WTC11 (cell line): ENCODE measurements around the gene CSF1R. TPM values are rescaled to one million over a fixed set of nuclear protein-coding genes. Genes with fewer than 3 reads are reported as not detected.
A peak's percentile ranks its signal among the peaks of the same experiment; 100 is the strongest.
"Not testable (repeated sequence)": the region's sequence is repeated elsewhere in the genome, so short reads cannot be mapped to it uniquely, and the experiment has no call there.

Source experiments
- ATAC-seq: fragments of 200-7000 bp; cut with Tn5 transposase; 2 replicates; pipeline ENCODE4 v1.10.0; 2021; ENCODE audit warnings: mild to moderate bottlenecking, moderate library complexity
- CTCF ChIA-PET: fragments of 300-600 bp; sonication (Branson Sonifier 250); formaldehyde crosslinking; loops from one replicate; lab custom pipeline; 2021; ENCODE audit warnings: antibody characterized with exemption; lab: Charles Lee
- POLR2A ChIA-PET: fragments of 350-600 bp; sonication (Branson Sonifier 250); formaldehyde crosslinking; loops from one replicate; lab custom pipeline; 2021; ENCODE audit warnings: antibody characterized with exemption; lab: Charles Lee
- DNase-seq: peaks from one replicate; pipeline ENCODE4 v3.0.0; 2021; ENCODE audit warnings: low spot score
- H3K27ac Mint-ChIP-seq: 2 replicates; pipeline ENCODE4 v1.8.0; 2021; ENCODE audit warnings: mixed read lengths
- H3K27me3 Mint-ChIP-seq: 2 replicates; pipeline ENCODE4 v1.8.0; 2021; ENCODE audit warnings: low read depth, mild to moderate bottlenecking, moderate library complexity, mixed read lengths
- H3K36me3 Mint-ChIP-seq: 2 replicates; pipeline ENCODE4 v1.8.0; 2021; ENCODE audit warnings: mixed read lengths
- H3K4me1 Mint-ChIP-seq: 2 replicates; pipeline ENCODE4 v1.8.0; 2022; ENCODE audit warnings: mixed read lengths
- H3K4me3 Mint-ChIP-seq: 2 replicates; pipeline ENCODE4 v1.8.0; 2021; ENCODE audit warnings: mild to moderate bottlenecking, moderate library complexity, mixed read lengths
- H3K9me3 Mint-ChIP-seq: 2 replicates; pipeline ENCODE4 v1.8.0; 2021; ENCODE audit warnings: mixed read lengths
- E2F4 ChIP-seq: sonication (generic); formaldehyde crosslinking; IDR thresholded peaks from 2 replicates; pipeline ENCODE4 v1.8.1; 2022; ENCODE audit warnings: low read depth, mild to moderate bottlenecking, moderate library complexity, missing genetic modification reagents, borderline replicate concordance
- ETV6 ChIP-seq: sonication (generic); formaldehyde crosslinking; IDR thresholded peaks from 2 replicates; pipeline ENCODE4 v1.8.1; 2022; ENCODE audit warnings: mild to moderate bottlenecking, missing genetic modification reagents
- FOXJ3 ChIP-seq: sonication (generic); formaldehyde crosslinking; IDR thresholded peaks from 2 replicates; pipeline ENCODE4 v1.9.0; 2021; ENCODE audit warnings: missing genetic modification reagents, mild to moderate bottlenecking, borderline replicate concordance
- MAX ChIP-seq: sonication (generic); formaldehyde crosslinking; IDR thresholded peaks from 2 replicates; pipeline ENCODE4 v1.8.0; 2022; ENCODE audit warnings: mild to moderate bottlenecking, missing genetic modification reagents
- NFE2L1 ChIP-seq: sonication (generic); formaldehyde crosslinking; IDR thresholded peaks from 2 replicates; pipeline ENCODE4 v1.8.1; 2023; ENCODE audit warnings: missing genetic modification reagents
- NR2C2 ChIP-seq: sonication (generic); formaldehyde crosslinking; IDR thresholded peaks from 2 replicates; pipeline ENCODE4 v1.8.0; 2022; ENCODE audit warnings: mild to moderate bottlenecking, missing genetic modification reagents
- PRRX2 ChIP-seq: fragments of 250-450 bp; sonication (Bioruptor Pico); IDR thresholded peaks from 2 replicates; pipeline ENCODE4 v1.8.0; 2021; ENCODE audit warnings: mild to moderate bottlenecking
- TEAD1 ChIP-seq: sonication (generic); formaldehyde crosslinking; IDR thresholded peaks from 2 replicates; pipeline ENCODE4 v1.8.0; 2022; ENCODE audit warnings: mild to moderate bottlenecking, missing genetic modification reagents
- ZNF219 ChIP-seq: sonication (generic); formaldehyde crosslinking; IDR thresholded peaks from 2 replicates; pipeline ENCODE4 v1.8.0; 2023; ENCODE audit warnings: missing genetic modification reagents, mild to moderate bottlenecking, borderline replicate concordance
- ZNF671 ChIP-seq: fragments of 250-450 bp; sonication (Bioruptor Pico); IDR thresholded peaks from 2 replicates; pipeline ENCODE4 v1.8.0; 2021; ENCODE audit warnings: mild to moderate bottlenecking
- total RNA-seq: library from RNA; stranded (reverse); gene quantifications from 3 replicates; pipeline ENCODE4 v1.2.3, GENCODE V29; 2021
- TF ChIP-seq, protein P1 (sequence below): sonication (generic); formaldehyde crosslinking; conservative IDR thresholded peaks from 2 replicates; pipeline ENCODE4 v1.8.1; 2022; ENCODE audit warnings: mild to moderate bottlenecking, missing genetic modification reagents
- TF ChIP-seq, protein P2 (sequence below): fragments of 250-450 bp; sonication (Bioruptor Pico); conservative IDR thresholded peaks from 2 replicates; pipeline ENCODE4 v1.9.0; 2021; ENCODE audit warnings: mild to moderate bottlenecking
- TF ChIP-seq, protein P3 (sequence below): sonication (generic); formaldehyde crosslinking; IDR thresholded peaks from 2 replicates; pipeline ENCODE4 v1.8.1; 2023; ENCODE audit warnings: mild to moderate bottlenecking, missing genetic modification reagents
- TF ChIP-seq, protein P4 (sequence below): sonication (generic); formaldehyde crosslinking; IDR thresholded peaks from 2 replicates; pipeline ENCODE4 v1.8.0; 2022; ENCODE audit warnings: missing genetic modification reagents
- TF ChIP-seq, protein P5 (sequence below): sonication (generic); formaldehyde crosslinking; IDR thresholded peaks from 2 replicates; pipeline ENCODE4 v1.8.1; 2023; ENCODE audit warnings: mild to moderate bottlenecking, missing genetic modification reagents, moderate library complexity

CSF1R gene
- total RNA-seq, 1 experiment from 2014 or later, result 0.20 TPM

DNA sequence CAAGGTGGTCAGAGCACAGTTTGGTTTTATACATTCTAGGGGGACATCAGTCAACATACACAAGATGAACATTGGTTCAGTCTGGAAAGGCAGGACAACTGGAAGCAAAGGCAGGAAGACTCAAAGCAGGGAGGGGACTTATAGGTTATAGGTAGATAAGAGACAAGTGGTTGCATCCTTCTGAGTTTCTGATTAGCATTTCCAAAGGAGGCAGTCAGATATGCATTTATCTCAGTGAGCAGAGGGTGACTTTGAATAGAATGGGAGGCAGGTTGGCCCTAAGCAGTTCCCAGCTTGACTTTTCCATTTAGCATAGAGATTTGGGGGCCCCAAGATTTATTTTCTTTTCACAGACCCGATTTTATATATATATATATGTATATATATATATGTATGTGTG lies 58.3 kb downstream of the CSF1R start:
- H3K27me3 Mint-ChIP-seq, POLR2A ChIA-PET, ATAC-seq, H3K4me1 Mint-ChIP-seq, H3K9me3 Mint-ChIP-seq, DNase-seq, CTCF ChIA-PET, H3K4me3 Mint-ChIP-seq: not testable (repeated sequence)
- peak overlapping the region; percentile 1; the same call in 1 of the 2 replicates for H3K27ac Mint-ChIP-seq
- H3K36me3 Mint-ChIP-seq, result peaks cover 70% of the 10 kb centered on the region

GRCh38 chr5:150026682-150027172 lies 59.6 kb downstream of the CSF1R start:
- CTCF ChIA-PET, result no interaction called here
- Mint-ChIP-seq H3K27me3 (no peaks in the 10 kb centered on the region), H3K4me1 (peaks cover 16% of the 10 kb centered on the region), H3K36me3 (peaks cover 66% of the 10 kb centered on the region), H3K27ac (no peak overlapping the region)
- DNase-seq (no peak), ATAC-seq (no peak)
- POLR2A ChIA-PET, result no interaction called here
- no peak for TF ChIP-seq ETV6 (CRISPR knock-in tag)
- TF ChIP-seq FOXJ3 (CRISPR knock-in tag), result no peak
- TF ChIP-seq MAX, result no peak
- TF ChIP-seq, protein P1, sequence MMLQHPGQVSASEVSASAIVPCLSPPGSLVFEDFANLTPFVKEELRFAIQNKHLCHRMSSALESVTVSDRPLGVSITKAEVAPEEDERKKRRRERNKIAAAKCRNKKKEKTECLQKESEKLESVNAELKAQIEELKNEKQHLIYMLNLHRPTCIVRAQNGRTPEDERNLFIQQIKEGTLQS (CRISPR knock-in tag), result no peak
- TF ChIP-seq, protein P2, sequence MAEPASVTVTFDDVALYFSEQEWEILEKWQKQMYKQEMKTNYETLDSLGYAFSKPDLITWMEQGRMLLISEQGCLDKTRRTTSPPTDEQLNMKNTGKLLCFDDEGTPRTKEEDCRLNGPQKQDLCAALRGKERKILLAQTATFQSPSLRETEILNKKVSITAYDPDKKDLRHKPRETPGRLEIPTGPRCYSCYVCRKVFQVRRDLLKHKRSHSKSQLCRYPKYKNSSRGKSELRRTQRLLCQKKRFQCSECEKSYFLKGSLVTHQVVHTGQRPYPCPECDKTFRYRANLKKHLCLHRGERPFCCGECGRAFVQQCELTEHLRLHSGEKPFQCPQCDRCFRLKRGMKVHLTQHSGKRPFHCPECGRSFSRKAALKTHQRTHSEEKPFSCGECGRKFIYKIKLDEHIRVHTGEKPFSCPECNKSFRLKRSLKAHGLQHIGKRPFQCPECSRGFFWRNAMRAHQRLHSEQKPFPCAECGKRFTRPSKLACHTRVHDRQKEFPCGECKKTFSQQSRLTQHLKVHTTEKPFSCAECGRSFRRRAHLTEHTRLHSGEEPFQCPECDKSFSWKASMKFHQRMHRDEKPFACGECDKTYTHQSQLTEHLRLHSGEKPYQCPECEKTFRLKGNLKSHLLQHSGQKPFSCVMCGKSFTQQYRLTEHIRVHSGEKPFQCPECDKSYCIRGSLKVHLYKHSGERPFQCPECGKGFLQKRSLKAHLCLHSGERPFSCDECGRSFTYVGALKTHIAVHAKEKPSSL (CRISPR knock-in tag), result no peak
- TF ChIP-seq NFE2L1 (CRISPR knock-in tag), result no peak
- no peak for TF ChIP-seq ZNF671 (CRISPR knock-in tag)
- TF ChIP-seq, protein P3, sequence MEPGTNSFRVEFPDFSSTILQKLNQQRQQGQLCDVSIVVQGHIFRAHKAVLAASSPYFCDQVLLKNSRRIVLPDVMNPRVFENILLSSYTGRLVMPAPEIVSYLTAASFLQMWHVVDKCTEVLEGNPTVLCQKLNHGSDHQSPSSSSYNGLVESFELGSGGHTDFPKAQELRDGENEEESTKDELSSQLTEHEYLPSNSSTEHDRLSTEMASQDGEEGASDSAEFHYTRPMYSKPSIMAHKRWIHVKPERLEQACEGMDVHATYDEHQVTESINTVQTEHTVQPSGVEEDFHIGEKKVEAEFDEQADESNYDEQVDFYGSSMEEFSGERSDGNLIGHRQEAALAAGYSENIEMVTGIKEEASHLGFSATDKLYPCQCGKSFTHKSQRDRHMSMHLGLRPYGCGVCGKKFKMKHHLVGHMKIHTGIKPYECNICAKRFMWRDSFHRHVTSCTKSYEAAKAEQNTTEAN (CRISPR knock-in tag), result no peak
- TF ChIP-seq E2F4 (CRISPR knock-in tag), result no peak
- TF ChIP-seq ZNF219 (CRISPR knock-in tag), result no peak
- TF ChIP-seq PRRX2 (CRISPR knock-in tag), result no peak
- TF ChIP-seq TEAD1 (CRISPR knock-in tag), result no peak
- TF ChIP-seq, protein P4, sequence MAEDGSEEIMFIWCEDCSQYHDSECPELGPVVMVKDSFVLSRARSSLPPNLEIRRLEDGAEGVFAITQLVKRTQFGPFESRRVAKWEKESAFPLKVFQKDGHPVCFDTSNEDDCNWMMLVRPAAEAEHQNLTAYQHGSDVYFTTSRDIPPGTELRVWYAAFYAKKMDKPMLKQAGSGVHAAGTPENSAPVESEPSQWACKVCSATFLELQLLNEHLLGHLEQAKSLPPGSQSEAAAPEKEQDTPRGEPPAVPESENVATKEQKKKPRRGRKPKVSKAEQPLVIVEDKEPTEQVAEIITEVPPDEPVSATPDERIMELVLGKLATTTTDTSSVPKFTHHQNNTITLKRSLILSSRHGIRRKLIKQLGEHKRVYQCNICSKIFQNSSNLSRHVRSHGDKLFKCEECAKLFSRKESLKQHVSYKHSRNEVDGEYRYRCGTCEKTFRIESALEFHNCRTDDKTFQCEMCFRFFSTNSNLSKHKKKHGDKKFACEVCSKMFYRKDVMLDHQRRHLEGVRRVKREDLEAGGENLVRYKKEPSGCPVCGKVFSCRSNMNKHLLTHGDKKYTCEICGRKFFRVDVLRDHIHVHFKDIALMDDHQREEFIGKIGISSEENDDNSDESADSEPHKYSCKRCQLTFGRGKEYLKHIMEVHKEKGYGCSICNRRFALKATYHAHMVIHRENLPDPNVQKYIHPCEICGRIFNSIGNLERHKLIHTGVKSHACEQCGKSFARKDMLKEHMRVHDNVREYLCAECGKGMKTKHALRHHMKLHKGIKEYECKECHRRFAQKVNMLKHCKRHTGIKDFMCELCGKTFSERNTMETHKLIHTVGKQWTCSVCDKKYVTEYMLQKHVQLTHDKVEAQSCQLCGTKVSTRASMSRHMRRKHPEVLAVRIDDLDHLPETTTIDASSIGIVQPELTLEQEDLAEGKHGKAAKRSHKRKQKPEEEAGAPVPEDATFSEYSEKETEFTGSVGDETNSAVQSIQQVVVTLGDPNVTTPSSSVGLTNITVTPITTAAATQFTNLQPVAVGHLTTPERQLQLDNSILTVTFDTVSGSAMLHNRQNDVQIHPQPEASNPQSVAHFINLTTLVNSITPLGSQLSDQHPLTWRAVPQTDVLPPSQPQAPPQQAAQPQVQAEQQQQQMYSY (CRISPR knock-in tag), result no peak
- TF ChIP-seq, protein P5, sequence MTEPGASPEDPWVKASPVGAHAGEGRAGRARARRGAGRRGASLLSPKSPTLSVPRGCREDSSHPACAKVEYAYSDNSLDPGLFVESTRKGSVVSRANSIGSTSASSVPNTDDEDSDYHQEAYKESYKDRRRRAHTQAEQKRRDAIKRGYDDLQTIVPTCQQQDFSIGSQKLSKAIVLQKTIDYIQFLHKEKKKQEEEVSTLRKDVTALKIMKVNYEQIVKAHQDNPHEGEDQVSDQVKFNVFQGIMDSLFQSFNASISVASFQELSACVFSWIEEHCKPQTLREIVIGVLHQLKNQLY, result no peak
- TF ChIP-seq NR2C2 (CRISPR knock-in tag), result no peak
- TF ChIP-seq, all 79 proteins: peak for 0
- Mint-ChIP-seq H3K4me3 (no peak overlapping the region), H3K9me3 (no peaks in the 10 kb centered on the region)
